Measurements from ENCODE around the gene EN2. TPM values are rescaled to one million over a fixed set of nuclear protein-coding genes. Genes with fewer than 3 reads are reported as not detected.
A peak's percentile ranks its signal among the peaks of the same experiment; 100 is the strongest.

EN2 gene
- total RNA-seq, 1 experiment from 2014 or later: 0.07 TPM

DNA sequence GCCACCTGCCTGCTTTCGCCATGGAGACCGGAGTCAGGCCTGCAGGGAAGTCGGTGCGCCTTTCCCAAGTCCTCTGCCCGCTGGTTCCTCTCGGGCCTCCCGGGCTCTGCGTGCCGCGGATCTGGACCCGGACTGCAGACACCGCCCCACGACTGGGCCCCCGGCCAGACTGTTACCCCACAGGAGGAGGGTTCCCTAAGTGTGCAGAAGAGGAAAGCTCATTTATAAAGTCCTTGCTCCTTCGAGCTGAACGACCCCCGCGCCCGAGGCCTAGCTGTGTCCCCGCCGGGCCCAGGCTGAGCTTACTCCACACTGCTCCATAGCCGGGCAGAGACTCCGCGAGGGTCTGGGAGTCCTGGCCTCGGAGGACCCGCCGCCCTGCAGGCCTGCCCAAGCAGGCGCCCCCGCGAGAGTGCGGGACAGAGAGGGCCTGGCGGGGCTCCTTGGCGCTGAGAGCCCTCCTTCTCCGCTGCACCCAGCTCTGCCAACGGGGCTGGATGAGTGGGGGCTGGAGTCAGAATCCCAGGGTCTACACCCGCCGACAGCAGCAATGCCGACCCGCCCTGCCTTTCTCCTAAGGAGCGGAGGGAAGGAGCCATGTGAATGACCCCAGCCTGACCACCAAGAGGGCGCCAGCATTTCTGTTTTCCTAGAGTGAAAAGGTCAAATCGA, 8.3 kb downstream of the EN2 start:
- H3K4me1 Mint-ChIP-seq: peaks cover 11 to 21% of the 10 kb centered on the region in 2 experiments
- no peak overlapping the region for H2AK5ac ChIP-seq (ENCODE audit: insufficient read length, low read length)
- H4K8ac ChIP-seq (replicated peaks; ENCODE audit: insufficient read length, low read depth, low read length): no peak overlapping the region
- peaks cover 100% of the 10 kb centered on the region for H3K27me3 Mint-ChIP-seq (ENCODE audit: low read depth)
- H2BK15ac ChIP-seq (ENCODE audit: low read depth, low read length): no peak overlapping the region
- H4K5ac ChIP-seq (ENCODE audit: insufficient read length, low read depth, low read length): no peak overlapping the region
- no peak overlapping the region for H3T11ph ChIP-seq (ENCODE audit: low read length)
- no peak overlapping the region for H2BK5ac ChIP-seq (ENCODE audit: insufficient read length, low read length)
- no peak overlapping the region for H3K27ac Mint-ChIP-seq
- H3K4ac ChIP-seq (ENCODE audit: low read depth, low read length): no peak overlapping the region
- no peak overlapping the region for H3K18ac ChIP-seq (ENCODE audit: insufficient read length, low read depth, low read length)
- DNase-seq: no peak
- no peaks in the 10 kb centered on the region for H4K20me1 ChIP-seq (ENCODE audit: control insufficient read depth, insufficient read depth, insufficient read length)
- no peak overlapping the region for H3K56ac ChIP-seq (ENCODE audit: insufficient read length, low read depth, low read length)
- WGBS (ENCODE audit: extremely low coverage, insufficient read length, low lambda C conversion rate): no CpG with 5 or more reads among the region's 42 CpGs
- no peaks in the 10 kb centered on the region for H3K4me1 ChIP-seq (ENCODE audit: insufficient read depth, low read length)
- H4K91ac ChIP-seq (ENCODE audit: insufficient read length, low read depth, low read length): no peak overlapping the region
- TF ChIP-seq, protein P1, sequence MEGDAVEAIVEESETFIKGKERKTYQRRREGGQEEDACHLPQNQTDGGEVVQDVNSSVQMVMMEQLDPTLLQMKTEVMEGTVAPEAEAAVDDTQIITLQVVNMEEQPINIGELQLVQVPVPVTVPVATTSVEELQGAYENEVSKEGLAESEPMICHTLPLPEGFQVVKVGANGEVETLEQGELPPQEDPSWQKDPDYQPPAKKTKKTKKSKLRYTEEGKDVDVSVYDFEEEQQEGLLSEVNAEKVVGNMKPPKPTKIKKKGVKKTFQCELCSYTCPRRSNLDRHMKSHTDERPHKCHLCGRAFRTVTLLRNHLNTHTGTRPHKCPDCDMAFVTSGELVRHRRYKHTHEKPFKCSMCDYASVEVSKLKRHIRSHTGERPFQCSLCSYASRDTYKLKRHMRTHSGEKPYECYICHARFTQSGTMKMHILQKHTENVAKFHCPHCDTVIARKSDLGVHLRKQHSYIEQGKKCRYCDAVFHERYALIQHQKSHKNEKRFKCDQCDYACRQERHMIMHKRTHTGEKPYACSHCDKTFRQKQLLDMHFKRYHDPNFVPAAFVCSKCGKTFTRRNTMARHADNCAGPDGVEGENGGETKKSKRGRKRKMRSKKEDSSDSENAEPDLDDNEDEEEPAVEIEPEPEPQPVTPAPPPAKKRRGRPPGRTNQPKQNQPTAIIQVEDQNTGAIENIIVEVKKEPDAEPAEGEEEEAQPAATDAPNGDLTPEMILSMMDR (conservative IDR thresholded peaks at IDR 0.05): no peak
- no peak overlapping the region for H2BK120ac ChIP-seq (ENCODE audit: low read depth, low read length, poor library complexity, severe bottlenecking)
- H3K79me2 ChIP-seq (ENCODE audit: insufficient read depth, low read length): no peaks in the 10 kb centered on the region
- H2AFZ ChIP-seq (ENCODE audit: low read length): no peak overlapping the region
- H3K9me3 Mint-ChIP-seq: peaks cover 0 to 2% of the 10 kb centered on the region in 2 experiments; a peak in 2 of 5 replicates
- peaks cover 97% of the 10 kb centered on the region for H3K27me3 ChIP-seq (ENCODE audit: insufficient read depth, low read length)
- no peaks in the 10 kb centered on the region for H3K9me3 ChIP-seq (ENCODE audit: control insufficient read depth, low read depth, low read length)
- no peaks in the 10 kb centered on the region for H3K79me1 ChIP-seq (ENCODE audit: insufficient read depth, low read depth, low read length, poor library complexity, severe bottlenecking)
- peak overlapping the region; percentile 1 for H3K4me2 ChIP-seq (ENCODE audit: insufficient read depth, insufficient read length, low read length)
- H3K23me2 ChIP-seq (ENCODE audit: insufficient read length, low read depth, low read length, poor library complexity, severe bottlenecking): peaks cover 8% of the 10 kb centered on the region
- H2BK12ac ChIP-seq (ENCODE audit: insufficient read length, low read depth, low read length): no peak overlapping the region
- H3K36me3 Mint-ChIP-seq (ENCODE audit: insufficient read depth in 1 of 3, low read depth in 3 of 3): no peaks in the 10 kb centered on the region; a peak in 1 of 7 replicates
- H3K4me3 Mint-ChIP-seq: peak overlapping the region; percentile 8 to 65; a peak in 3 of 5 replicates
- H2BK20ac ChIP-seq (ENCODE audit: low read depth, low read length, poor library complexity, severe bottlenecking): no peak overlapping the region
- no peak overlapping the region for H3K23ac ChIP-seq (ENCODE audit: insufficient read length, low read depth, low read length)
- H3K9ac ChIP-seq (ENCODE audit: extremely low read depth, insufficient read length, low read length): no peak overlapping the region
- no peak overlapping the region for H3K14ac ChIP-seq (ENCODE audit: insufficient read depth, low read length)
- no peak overlapping the region for H3K27ac ChIP-seq (ENCODE audit: insufficient read length, low read depth, low read length)
